Forelimb muscle (tissue), 1 donor: Measurements from ENCODE around the gene CA12. TPM values are rescaled to one million over a fixed set of nuclear protein-coding genes. Genes with fewer than 3 reads are reported as not detected.
A peak's percentile ranks its signal among the peaks of the same experiment; 100 is the strongest.

ENCODE experiments used
- DNase-seq: peaks from one replicate; pipeline ENCODE4 v3.0.0-alpha.2; 2013; ENCODE audit warnings: low read depth
- polyA plus RNA-seq: library from polyadenylated mRNA; unstranded; fragments of 120-200 nt; gene quantifications from one replicate; pipeline ENCODE4 v1.2.1, GENCODE V29; 2013; ENCODE audit not compliant: insufficient read length

Gene CA12
- polyA plus RNA-seq, 1 donor = 0.75 TPM

DNA sequence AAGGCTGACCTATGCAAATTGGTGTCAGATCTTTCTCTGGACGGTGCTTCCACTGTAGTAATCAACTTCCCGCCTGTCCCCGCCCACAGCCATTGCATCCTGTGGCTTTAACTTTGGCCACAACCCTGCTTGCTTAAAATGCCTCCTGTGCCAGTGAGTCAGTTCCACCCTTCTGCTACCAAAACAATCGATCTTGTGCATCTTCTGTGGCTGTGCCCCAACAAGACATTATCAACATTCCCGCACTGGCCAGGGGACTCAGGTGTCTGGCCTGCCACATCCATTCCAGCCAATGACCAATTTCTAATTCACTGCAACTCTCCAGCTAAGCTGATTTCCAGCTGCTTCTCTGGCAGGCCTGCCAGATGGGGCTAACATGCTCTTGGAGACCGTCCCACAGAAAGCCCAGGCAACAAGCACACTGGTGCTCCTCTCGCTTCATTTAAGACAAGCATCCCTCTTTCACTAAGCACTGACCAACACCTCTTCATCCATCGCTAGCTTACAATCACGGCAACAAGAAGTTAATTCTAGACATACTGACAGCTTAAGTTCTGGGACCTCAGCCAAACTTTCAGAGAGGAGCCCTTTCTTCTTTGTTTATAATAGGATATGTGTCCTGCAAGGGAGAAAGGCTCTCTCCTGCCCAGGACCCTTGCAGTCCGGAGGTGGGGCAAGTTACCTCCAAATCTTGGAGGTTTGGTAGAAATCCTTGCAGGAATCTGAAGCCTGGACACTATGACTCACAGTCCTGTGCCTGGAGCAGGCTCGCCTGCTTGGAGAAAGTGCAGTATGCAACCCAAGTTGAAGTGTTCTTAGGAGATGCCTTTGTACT lies 6.7 kb downstream of the CA12 start:
- DNase-seq = peak; percentile 38

DNA sequence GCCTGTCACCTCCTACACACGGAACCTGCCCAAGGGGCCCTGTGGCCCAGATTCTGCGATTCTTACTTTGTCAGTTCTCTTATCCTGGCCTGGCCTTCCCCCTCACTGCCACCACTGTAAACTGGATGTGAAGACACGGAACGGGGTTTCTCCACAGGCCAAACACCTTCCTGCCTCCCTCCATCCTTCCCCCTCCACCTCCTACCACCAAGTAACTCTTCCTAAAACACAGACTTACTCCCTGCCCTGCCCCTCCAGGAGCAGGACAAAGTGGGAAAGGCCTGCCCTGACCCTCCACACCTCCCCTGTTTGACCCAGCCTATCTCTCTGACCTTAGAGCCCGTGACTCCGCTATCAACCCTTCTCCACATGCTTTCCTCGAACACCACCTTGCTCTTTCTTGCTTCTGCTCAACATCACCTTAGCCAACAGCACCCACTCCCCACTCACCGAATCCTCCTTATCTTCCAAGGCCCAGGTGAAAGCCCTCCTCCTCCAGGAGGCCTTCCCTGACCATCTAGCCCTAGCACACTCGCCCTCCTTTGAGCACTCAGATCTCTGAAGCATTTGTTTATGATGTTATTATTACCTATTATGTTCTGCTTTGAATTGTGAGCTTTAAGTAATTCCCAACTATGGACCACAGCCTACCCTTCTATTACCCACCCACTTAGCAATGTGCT lies 7.6 kb downstream of the CA12 start:
- no peak for DNase-seq

DNA sequence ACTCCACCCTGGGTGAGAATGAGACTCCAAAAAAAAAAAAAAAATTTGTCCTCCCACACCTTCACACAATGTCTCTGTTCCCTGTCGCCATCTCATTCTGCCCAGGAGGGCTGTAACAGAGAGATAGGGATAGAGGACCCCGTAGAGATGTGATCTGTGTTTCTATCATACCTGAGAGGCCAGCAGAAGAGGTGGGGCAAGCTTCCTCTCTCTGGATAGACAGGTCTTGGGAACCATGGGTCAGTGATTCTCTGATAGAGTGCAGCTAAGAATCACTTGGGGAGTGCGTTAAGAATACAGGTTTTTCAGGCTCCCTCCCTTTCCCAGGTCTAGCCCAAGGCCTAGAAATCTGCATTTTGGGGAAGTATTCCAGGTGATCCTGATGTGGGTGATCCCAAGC lies 8.3 kb downstream of the CA12 start:
- no peak for DNase-seq

- DNase-seq = no peak
These were observed 8.9 kb downstream of the CA12 start for GRCh38 chr15:63372753-63373152.

DNA sequence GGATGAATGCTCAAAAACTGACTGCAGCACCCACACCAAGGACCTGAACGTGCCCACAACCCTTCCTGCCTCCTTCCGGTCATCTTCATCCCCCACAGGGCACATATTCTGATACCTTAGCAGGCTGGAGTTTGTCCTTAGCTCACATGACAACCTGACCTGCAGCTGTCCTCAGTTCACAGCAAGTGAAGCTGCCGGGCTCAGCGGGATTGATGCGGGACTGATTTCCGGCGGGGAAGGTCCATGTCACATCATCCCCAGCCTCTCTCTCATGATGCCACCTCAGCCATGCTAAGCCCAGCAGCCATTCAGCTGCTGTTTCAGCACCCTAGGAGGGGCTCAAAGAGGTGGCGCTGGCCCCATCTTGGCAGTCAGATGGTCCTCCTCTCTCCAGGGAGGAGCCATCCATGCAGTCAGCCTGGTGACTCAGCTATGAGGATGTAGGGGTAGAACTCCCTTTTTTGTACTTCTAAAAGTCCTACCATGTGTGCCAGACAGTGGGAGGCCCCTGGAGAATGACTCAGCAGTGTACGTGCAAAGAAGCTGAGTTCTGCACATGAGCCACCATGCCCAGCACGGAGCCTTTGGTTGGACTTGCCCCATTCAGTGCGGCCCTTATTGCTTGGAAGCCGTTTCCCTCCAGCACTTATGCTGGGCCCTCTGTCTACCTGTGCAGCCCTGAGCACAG lies 9.5 kb downstream of the CA12 start:
- DNase-seq = no peak

DNA sequence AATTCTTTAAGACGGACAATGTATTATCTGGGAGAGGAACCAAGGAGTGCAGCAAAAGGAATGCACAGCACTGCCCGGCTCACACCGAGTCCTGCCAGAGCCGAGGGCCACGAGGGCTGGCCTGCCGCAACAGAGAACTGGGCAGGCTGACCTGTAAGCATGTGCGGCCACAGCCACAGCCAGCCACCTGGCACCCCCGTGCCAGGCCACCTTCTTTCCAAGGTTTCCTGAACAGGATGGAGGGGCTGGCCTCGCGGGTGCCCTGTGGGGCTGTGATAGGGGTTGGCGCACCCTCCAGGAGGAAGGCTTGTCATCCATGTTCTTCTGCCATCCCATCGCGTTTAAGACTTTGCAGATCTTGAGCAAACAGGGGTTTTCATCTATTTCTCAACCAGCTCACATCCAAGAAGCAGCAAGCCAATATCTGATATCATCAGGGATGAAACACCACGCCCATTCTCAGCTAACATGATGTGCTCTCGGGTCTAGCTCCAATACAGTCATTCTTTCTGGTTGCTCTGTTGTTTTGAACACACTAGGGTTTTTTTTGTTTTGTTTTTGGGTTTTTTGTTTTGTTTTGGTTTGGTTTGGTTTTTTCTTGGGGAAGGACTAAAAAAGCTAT lies 10.2 kb downstream of the CA12 start:
- no peak for DNase-seq

GRCh38 chr15:63370764-63371163 lies 10.9 kb downstream of the CA12 start:
- no peak for DNase-seq

- no peak for DNase-seq
These were observed 11.9 kb downstream of the CA12 start for GRCh38 chr15:63369781-63370180.

- no peak for DNase-seq
These were observed 12.3 kb downstream of the CA12 start for GRCh38 chr15:63369296-63369695.

DNA sequence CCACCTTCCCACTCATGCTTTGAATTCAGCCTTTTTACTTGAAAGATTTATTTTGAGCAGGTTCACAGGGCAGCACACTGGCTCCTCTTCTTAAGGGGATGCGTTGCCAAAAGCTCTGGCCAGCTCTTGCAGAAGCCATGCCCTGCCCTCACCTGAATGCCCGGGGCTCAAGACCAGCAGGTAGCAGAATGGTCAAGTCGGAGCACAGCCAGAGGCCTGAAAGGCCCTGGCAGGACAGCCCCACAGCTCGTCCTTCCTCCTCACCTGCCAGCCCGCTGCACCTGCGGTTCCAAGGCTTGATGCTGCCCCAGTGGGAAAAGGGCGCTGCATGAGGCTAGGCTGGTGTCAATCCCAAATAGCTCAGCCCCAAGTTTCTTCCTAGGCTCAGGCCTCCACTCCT lies 13.1 kb downstream of the CA12 start:
- DNase-seq = no peak

- DNase-seq = no peak
These were observed 13.7 kb downstream of the CA12 start for GRCh38 chr15:63367900-63368299.

- DNase-seq = no peak
These were observed 14.3 kb downstream of the CA12 start for GRCh38 chr15:63367390-63367789.

GRCh38 chr15:63366451-63366850 lies 15.2 kb downstream of the CA12 start:
- no peak for DNase-seq

- DNase-seq = no peak
These were observed 16.4 kb downstream of the CA12 start for GRCh38 chr15:63365273-63365680.

GRCh38 chr15:63364399-63365272 lies 17.0 kb downstream of the CA12 start:
- DNase-seq = no peak

DNA sequence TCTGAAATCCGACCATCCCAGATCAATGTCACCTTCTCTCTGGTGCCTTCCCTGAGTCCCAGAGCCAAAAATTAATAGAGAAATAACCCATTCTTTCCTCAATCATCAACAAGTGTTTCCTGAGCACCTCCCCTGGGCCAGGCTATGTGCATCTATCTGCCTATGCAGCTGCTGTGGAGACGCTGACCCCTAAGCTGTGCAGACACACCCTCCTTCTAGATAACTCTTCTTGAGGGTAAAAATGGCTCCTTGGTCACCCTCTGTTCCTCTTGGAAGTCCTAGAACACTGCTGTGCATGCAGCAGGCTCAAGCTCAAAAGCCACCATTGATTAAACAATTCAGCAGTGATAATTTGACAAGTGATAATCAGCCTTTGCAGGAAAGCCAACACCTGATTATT lies 18.4 kb downstream of the CA12 start:
- no peak for DNase-seq

GRCh38 chr15:63362885-63363284 lies 18.8 kb downstream of the CA12 start:
- no peak for DNase-seq

DNA sequence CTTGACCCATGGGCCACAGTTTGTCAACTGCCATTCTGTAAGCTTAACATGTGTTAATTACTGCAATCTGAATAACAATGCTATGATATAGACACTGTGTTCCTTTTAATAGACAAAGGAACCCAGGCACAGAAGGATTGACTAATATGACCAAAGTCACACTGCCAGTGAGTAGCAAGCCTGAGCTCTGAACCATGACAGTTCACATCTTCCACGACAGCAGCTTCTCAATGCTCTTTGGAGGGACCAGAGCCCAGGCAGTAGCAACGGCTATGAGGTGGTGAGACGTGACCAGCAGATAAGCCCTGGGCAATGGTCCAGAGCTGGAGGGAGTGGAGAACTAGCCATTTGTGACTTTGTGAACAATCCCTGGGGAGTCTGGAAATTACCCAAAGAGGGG lies 19.4 kb downstream of the CA12 start:
- no peak for DNase-seq

GRCh38 chr15:63360170-63360569 lies 21.5 kb downstream of the CA12 start:
- no peak for DNase-seq

GRCh38 chr15:63358241-63359029 lies 23.2 kb downstream of the CA12 start:
- no peak for DNase-seq
